Measurements from ENCODE around the gene VTI1A. TPM values are rescaled to one million over a fixed set of nuclear protein-coding genes. Genes with fewer than 3 reads are reported as not detected.

The VTI1A gene
- total RNA-seq, 3 donors from 2014 or later (not counting 1 experiment from before 2014, with no cell fraction given), result 62.6 to 77.6 (median 68.2) TPM

- WGBS (ENCODE audit: insufficient coverage), result 98% methylated on average over 5 of the region's 5 CpGs
- no peaks in the 10 kb centered on the region for H3K9me3 ChIP-seq (ENCODE audit: control insufficient read depth, insufficient read depth, low read length)
- no peak overlapping the region for H3K27ac Mint-ChIP-seq
- no peaks in the 10 kb centered on the region for H3K4me1 ChIP-seq (ENCODE audit: control insufficient read depth, insufficient read depth, low read length)
- TF ChIP-seq CTCF (IDR thresholded peaks at IDR 0.05), result no peak
- H3K27me3 Mint-ChIP-seq (ENCODE audit: low read depth in 2 of 2), result no peaks in the 10 kb centered on the region
- peaks cover 3% of the 10 kb centered on the region for H3K36me3 ChIP-seq (ENCODE audit: control insufficient read depth, insufficient read depth, low read length)
- no peaks in the 10 kb centered on the region for H3K36me3 Mint-ChIP-seq
- H3K9me3 Mint-ChIP-seq, result no peaks in the 10 kb centered on the region
- intact Hi-C loops (cut with micrococcal nuclease), result no loop called here
- no peak for DNase-seq
- no peak for ATAC-seq
- no peak overlapping the region for H3K4me3 Mint-ChIP-seq
- no peaks in the 10 kb centered on the region for H3K27me3 ChIP-seq (ENCODE audit: control insufficient read depth, insufficient read depth, low read length)
- H3K4me3 ChIP-seq (ENCODE audit: low read length), result no peak overlapping the region
- peaks cover 10 to 14% of the 10 kb centered on the region in 2 donors for H3K4me1 Mint-ChIP-seq
- no peak overlapping the region for H3K27ac ChIP-seq (ENCODE audit: low read length)
Observed at GRCh38 chr10:112715581-112715980, 268.6 kb downstream of the VTI1A start.

DNA sequence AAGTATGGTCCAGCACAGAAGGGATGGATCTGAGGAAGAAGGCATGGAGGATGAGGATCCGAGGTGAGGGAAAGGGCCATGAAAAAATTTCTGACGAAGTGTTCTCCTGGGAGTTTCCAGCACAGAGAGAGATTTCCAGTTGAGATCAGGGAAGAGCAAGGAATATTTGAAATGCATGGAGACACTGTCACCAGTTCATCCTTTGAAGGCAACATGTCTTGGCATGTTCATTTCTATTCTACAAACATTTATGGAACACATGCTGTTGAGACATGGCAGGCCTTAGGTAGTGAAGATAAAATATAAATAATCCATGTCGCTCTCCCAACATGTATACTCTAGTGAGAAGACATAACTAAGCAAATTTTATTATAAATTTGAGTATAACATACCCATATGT lies 269.1 kb downstream of the VTI1A start:
- Mint-ChIP-seq H3K27me3 (ENCODE audit: low read depth in 2 of 2) (no peaks in the 10 kb centered on the region), H3K4me3 (no peak overlapping the region), H3K4me1 (peaks cover 12 to 14% of the 10 kb centered on the region in 2 donors), H3K36me3 (no peaks in the 10 kb centered on the region), H3K9me3 (no peaks in the 10 kb centered on the region), H3K27ac (no peak overlapping the region)
- TF ChIP-seq CTCF (IDR thresholded peaks at IDR 0.05), result no peak
- DNase-seq (no peak), ATAC-seq (no peak)
- WGBS (ENCODE audit: insufficient coverage), result 100% methylated on average over 2 of the region's 3 CpGs
- no peak overlapping the region for H3K27ac ChIP-seq (ENCODE audit: low read length)
- no peaks in the 10 kb centered on the region for H3K27me3 ChIP-seq (ENCODE audit: control insufficient read depth, insufficient read depth, low read length)
- no peaks in the 10 kb centered on the region for H3K9me3 ChIP-seq (ENCODE audit: control insufficient read depth, insufficient read depth, low read length)
- peaks cover 3% of the 10 kb centered on the region for H3K36me3 ChIP-seq (ENCODE audit: control insufficient read depth, insufficient read depth, low read length)
- intact Hi-C loops (cut with micrococcal nuclease), result no loop called here
- no peaks in the 10 kb centered on the region for H3K4me1 ChIP-seq (ENCODE audit: control insufficient read depth, insufficient read depth, low read length)
- no peak overlapping the region for H3K4me3 ChIP-seq (ENCODE audit: low read length)

- Mint-ChIP-seq H3K4me1 (peaks cover 8 to 11% of the 10 kb centered on the region in 2 donors), H3K27me3 (ENCODE audit: low read depth in 2 of 2) (no peaks in the 10 kb centered on the region), H3K27ac (no peak overlapping the region), H3K9me3 (no peaks in the 10 kb centered on the region), H3K36me3 (no peaks in the 10 kb centered on the region), H3K4me3 (no peak overlapping the region)
- peaks cover 3% of the 10 kb centered on the region for H3K36me3 ChIP-seq (ENCODE audit: control insufficient read depth, insufficient read depth, low read length)
- H3K27ac ChIP-seq (ENCODE audit: low read length), result no peak overlapping the region
- TF ChIP-seq CTCF (IDR thresholded peaks at IDR 0.05), result no peak
- H3K9me3 ChIP-seq (ENCODE audit: control insufficient read depth, insufficient read depth, low read length), result no peaks in the 10 kb centered on the region
- DNase-seq, result no peak
- 96% methylated on average over 5 of the region's 6 CpGs for WGBS (ENCODE audit: insufficient coverage)
- no peak for ATAC-seq
- no peaks in the 10 kb centered on the region for H3K4me1 ChIP-seq (ENCODE audit: control insufficient read depth, insufficient read depth, low read length)
- intact Hi-C loops (cut with micrococcal nuclease), result no loop called here
- H3K27me3 ChIP-seq (ENCODE audit: control insufficient read depth, insufficient read depth, low read length), result no peaks in the 10 kb centered on the region
- no peak overlapping the region for H3K4me3 ChIP-seq (ENCODE audit: low read length)
Observed at GRCh38 chr10:112716924-112717413, 270.0 kb downstream of the VTI1A start.

DNA sequence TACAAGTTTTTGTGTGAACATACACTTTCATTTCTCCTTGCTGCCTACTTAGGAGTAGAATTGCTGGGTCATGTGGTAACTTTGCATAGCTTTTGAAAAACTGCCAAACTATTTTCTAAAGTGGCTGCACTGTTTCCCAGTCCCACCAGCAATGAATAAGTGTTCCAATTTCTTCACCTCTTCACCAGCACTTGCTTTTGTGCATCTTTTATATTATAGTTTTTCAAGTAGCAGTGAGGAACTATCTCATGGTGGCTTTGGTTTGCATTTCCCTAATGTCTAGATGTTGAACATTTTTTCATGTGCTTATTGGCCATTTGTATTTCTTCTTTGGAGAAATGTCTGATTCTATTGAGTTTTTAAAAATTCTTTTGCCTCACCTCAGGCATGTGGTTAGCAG lies 273.2 kb downstream of the VTI1A start:
- Histone ChIP-seq H3K4me1 (ENCODE audit: control insufficient read depth, insufficient read depth, low read length) (no peaks in the 10 kb centered on the region), H3K4me3 (ENCODE audit: low read length) (no peak overlapping the region), H3K9me3 (ENCODE audit: control insufficient read depth, insufficient read depth, low read length) (no peaks in the 10 kb centered on the region), H3K27ac (ENCODE audit: low read length) (no peak overlapping the region), H3K36me3 (ENCODE audit: control insufficient read depth, insufficient read depth, low read length) (peaks cover 3% of the 10 kb centered on the region), H3K27me3 (ENCODE audit: control insufficient read depth, insufficient read depth, low read length) (no peaks in the 10 kb centered on the region)
- DNase-seq (no peak), ATAC-seq (no peak)
- Mint-ChIP-seq H3K4me1 (peaks cover 5 to 7% of the 10 kb centered on the region in 2 donors), H3K27me3 (ENCODE audit: low read depth in 2 of 2) (no peaks in the 10 kb centered on the region), H3K9me3 (no peaks in the 10 kb centered on the region), H3K27ac (no peak overlapping the region), H3K4me3 (no peak overlapping the region), H3K36me3 (no peaks in the 10 kb centered on the region)
- intact Hi-C loops (cut with micrococcal nuclease), result loop anchor here (2.0 kb wide), 1 partner anchor 407 kb away; no protein-coding TSS in a partner anchor
- no peak for TF ChIP-seq CTCF (IDR thresholded peaks at IDR 0.05)
